GM12801 (cell line): ENCODE data around the gene UAP1L1.

Experiments used
- TF ChIP-seq, protein P1 (sequence below): IDR thresholded peaks from one replicate; pipeline ENCODE4 v1.5.1; 2011; ENCODE audit warnings: control low read depth; ENCODE audit not compliant: insufficient read length; ENCODE audit errors: extremely low read depth

Gene UAP1L1

GRCh38 chr9:137057545-137057944, 19.8 kb upstream of the UAP1L1 start:
- TF ChIP-seq, protein P1, sequence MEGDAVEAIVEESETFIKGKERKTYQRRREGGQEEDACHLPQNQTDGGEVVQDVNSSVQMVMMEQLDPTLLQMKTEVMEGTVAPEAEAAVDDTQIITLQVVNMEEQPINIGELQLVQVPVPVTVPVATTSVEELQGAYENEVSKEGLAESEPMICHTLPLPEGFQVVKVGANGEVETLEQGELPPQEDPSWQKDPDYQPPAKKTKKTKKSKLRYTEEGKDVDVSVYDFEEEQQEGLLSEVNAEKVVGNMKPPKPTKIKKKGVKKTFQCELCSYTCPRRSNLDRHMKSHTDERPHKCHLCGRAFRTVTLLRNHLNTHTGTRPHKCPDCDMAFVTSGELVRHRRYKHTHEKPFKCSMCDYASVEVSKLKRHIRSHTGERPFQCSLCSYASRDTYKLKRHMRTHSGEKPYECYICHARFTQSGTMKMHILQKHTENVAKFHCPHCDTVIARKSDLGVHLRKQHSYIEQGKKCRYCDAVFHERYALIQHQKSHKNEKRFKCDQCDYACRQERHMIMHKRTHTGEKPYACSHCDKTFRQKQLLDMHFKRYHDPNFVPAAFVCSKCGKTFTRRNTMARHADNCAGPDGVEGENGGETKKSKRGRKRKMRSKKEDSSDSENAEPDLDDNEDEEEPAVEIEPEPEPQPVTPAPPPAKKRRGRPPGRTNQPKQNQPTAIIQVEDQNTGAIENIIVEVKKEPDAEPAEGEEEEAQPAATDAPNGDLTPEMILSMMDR = no peak

GRCh38 chr9:137058521-137059234, 18.6 kb upstream of the UAP1L1 start:
- TF ChIP-seq, protein P1 = no peak

DNA sequence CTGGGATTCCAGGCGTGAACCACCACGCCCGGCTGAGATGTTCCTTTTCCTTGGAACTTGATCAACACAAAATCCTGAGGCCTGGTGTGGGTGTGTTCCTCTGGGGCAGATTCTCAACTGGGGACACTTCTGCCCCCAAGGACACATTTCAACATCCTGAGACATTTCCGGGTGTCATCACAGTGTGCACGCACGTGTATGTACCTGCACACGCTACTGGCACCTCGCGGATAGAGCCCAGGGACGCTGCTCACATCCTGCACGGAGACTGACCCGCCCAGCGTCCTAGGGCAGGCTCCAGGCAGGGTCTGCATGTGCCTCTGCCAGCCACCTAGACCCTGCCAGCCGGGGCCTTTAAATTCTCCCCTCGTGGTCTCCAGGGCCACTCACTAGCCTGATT, 14.9 kb upstream of the UAP1L1 start:
- TF ChIP-seq, protein P1 = no peak

DNA sequence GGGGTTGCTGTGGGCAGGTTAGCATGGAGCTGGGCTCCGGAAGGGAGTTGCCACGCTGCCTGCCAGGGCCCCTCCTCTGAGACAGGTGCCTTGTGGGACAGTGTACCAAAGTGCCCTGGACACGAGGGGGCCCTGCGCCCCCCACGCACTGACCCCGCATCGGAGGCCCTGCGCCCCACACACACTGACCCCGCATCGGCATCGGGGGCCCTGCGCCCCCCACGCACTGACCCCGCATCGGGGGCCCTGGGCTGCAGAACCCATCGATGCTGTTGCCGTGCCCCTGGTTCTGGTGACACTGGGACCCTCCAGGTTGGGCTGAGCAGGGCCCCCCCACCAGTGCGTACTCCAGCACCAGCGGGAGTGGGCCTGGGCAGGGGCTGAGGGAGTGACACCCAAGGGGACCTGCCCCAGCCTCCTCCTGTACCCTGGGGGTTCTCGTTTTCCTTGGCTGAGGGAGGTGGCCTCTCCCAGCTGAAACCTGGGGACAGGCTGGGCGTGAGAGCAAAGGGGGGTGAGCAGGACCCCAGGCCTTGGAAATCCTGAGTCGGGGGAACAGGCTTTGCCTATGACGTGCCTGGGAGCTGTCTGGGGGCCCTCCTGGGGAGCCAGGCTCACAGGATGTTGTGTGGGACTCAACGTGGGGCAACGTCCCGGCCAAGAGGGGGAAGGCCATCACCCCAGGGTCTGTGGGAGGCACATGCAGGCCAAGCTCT, 13.8 kb upstream of the UAP1L1 start:
- TF ChIP-seq, protein P1 = no peak

- TF ChIP-seq, protein P1 = no peak
These were observed 13.1 kb upstream of the UAP1L1 start for GRCh38 chr9:137064027-137064879.

GRCh38 chr9:137064880-137065164, 12.5 kb upstream of the UAP1L1 start:
- TF ChIP-seq, protein P1 = no peak

- TF ChIP-seq, protein P1 = no peak
These were observed 11.9 kb upstream of the UAP1L1 start for GRCh38 chr9:137065336-137065967.
